GM21529 (cell line): ENCODE measurements around the gene TNFRSF14.
"Not testable (repeated sequence)": the region's sequence is repeated elsewhere in the genome, so short reads cannot be mapped to it uniquely, and the experiment has no call there.

Experiments
- ATAC-seq: cut with Tn5 transposase; IDR thresholded peaks from one replicate; pipeline ENCODE4 v1.9.1; 2021; ENCODE audit not compliant: unreplicated experiment

TNFRSF14 gene

DNA sequence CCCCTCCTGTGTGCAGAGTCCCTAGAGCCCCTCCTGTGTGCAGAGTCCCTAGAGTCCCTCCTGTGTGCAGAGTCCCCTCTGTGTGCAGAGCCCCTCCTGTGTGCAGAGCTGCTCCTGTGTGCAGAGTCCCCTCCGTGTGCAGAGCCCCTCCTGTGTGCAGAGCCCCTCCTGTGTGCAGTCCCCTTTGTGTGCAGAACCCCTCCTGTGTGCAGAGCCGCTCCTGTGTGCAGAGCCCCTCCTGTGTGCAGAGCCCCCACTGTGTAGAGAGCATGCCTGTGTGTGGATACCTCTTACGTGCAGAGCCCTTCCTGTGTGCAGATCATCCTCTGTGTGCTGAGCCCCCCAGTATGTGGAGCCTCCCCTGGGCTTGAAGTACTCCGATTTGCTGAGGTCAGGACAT lies 17.8 kb upstream of the TNFRSF14 start:
- no peak for ATAC-seq

DNA sequence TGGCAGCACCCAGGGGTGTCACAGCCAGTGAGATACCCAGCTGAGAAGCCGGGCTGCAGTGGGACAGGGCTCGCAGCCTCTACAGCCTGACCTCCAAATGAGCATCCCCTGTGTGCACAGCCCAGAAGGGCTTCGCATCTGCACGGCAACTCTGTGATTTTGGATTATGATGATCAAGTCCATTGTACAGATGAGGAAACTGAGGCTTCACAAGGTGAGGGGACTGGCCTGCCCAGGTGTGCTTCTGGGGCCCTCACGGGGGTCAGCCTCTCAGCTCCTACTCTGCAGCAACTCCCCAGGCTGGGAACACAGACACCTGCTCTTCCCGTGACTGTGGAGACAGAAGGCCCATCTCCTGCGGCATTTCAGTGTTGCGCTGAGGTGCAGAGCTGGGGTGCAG lies 17.3 kb upstream of the TNFRSF14 start:
- ATAC-seq, result no peak

DNA sequence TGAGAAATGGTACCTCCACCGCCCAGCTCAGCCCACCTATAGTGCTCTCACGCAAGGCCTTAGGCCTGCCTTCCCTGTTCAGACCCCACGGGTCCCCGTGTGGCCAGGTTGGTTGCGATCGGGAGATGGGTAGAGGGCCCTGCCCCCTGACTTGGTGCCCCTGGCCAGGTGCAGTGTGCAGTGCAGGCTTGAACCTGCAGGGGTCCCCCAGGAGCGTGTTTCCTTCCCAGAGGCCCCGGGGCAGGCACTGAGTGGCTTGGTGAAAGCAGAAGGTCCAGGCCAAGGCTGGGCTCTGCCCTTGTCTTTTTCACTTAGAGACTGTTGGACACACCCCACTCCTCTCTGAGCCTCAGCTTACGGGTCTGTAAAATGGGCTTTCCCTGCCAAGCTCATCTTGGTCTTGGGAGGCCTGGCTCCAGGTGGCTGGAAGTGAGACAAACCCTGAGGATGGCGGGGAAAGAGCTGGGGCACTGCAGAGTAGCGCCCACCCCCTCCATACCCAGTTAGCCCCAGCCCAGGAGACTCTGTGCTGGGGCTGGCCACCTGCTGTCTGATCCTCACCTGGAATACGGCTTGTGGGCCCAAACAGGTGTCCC lies 16.8 kb upstream of the TNFRSF14 start:
- no peak for ATAC-seq

DNA sequence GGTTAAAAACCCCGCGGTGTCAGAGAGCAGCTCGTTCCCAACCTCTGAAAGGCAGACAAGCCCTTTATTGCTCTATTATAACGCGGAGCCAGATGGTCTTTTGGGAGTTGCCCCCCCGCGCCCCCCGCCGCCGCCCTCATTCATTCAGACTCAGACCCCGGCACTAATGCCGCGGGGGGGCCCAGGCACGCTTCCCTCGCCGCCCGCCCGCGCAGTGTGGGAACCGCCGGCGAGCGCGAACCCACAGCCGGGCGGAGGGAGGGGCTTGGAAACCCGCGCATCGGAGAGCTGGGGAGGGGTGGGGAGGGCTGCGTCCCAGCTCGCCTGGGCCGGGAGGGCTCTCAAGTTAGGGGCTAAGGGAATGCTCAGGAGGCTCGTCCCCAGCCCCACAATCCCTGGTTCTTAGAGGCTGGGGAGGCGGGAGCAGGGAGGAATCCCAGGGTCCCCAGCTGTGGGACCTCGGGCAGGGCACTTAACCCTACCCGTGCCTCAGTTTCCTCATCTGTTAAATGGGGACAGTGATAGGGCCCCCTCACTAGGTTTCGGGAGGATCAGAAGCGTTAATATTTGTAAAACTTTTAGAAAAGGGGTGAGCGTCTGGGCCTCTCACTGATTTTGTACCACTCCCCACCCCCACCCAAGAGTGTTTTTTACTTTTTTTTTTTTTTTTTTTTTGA lies 15.2 kb upstream of the TNFRSF14 start:
- no peak for ATAC-seq

DNA sequence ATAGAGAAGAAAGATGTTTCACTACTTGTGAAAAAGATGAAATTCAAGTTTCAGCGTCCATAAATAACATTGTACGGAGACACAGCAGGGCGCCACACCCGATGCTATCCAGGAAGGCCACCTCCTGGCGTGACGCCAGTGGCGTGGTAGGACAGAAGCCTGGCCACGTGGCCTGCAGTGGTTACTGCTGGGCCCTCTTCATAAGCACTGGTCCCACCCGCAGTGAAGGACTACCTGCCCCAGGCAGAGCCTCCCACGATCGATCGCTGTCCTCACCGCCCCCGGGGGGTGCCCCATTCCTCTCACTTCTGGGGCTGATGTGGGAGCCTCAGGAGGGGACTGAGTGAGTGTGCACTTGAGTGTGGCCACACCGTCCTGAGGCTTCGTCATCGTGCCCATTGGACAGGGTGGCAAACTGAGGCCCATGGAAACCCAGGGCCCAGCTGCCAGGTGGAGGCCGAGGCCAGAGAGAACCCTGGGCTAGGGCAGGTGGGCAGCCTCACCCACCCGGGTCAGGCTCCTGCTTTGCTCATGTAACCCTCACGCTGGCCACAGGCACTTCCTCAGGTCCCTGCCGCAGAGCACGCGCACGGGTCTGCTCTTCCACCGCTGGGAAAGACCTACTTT lies 14.4 kb upstream of the TNFRSF14 start:
- ATAC-seq, result no peak

DNA sequence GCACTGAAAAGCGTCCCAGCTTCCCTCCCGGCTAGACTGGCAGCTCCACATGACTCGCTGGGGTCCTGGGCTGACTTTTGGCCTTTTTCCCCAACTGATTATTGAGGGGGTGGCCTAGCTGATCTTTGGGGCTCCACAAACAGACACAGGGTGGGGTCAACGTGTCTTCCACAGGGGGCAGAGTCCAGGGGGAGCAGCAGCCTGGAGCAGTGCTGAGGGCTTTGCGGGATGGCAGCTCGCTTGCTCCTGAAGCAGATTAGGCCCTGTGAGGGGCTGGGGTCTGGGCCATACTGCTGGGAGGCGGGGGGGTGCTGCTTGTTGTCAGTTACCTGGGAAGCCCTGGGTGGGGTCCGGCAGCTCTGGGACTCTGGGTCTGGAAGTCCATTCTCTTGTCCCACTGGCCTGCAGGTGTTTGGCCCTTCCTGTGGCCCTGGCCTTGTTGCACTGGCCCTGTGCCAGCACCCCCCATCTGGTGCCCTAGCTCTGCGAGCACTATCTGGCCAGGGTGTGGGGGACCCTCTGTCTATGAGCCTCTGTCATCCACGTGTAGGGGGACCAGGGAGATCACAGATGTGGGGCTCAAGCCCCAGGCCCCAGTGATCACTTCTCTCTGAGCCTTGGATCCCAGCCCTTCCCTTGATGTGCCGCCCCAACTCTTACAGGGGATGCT lies 13.8 kb upstream of the TNFRSF14 start:
- ATAC-seq, result no peak

DNA sequence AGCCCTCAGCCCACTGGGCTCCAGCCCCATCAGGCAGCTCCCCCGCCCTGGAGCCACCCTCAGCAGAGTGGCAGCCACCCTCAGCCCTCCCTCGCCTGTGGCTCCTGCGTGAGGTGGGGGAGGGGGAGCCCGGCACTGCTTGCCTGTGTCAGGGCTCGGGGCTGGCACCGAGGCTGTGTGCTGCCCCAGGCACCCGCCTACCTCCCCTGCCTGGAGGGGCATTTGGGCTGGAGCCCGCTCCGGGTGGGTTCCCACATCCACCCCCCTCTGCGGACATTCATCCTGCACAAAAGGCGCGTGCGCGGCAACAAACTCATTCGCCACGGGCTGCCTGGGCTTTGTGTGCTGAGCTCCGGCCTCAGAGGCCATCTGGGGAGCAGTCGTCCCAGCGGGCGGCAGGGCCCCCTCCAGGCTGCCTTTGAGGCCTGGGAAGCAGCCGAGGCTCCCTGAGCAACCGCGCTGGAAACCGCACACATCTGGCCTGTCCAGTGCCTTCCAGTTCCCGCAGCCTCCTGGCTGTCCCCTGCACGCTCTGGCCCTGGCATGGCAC lies 12.6 kb upstream of the TNFRSF14 start:
- ATAC-seq, result no peak

DNA sequence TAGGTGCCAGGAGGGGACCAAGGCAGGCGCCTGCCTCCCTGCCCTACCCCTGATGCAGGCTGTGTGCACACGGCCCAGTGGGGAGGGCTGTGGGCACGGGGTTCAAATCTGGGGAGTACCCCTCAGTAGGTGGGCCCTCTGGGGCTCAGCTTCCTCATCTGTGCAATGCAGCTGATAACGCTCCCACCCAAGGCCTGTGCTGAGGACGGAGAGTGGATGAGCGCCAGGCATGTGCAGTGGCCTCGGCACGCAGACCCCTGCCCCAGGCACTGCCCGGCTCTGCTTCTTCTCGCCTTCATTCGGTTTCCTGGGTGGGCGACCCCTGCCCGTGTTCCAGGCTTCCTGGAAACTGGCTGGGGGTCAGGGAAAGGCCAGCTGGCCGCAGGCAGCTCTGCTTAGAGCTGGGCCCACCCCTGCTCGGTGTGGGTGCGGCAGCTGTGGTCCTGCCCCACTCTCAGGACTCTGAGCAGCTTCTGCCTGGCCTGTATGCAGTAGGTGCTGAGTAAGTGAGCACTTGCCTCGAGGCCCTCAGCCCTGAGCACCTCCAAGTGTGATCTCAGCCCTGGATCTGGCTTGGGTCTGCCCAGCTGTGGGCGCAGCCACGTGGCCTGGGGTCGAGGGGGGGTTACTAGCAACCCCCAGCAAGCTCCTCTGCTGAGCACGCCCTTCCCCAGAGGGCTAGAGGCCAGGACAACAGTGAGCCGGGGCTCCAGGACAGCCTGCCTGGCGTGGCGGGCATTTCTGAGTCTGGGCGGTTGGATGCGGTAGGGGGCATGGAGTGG lies 11.9 kb upstream of the TNFRSF14 start:
- no peak for ATAC-seq

DNA sequence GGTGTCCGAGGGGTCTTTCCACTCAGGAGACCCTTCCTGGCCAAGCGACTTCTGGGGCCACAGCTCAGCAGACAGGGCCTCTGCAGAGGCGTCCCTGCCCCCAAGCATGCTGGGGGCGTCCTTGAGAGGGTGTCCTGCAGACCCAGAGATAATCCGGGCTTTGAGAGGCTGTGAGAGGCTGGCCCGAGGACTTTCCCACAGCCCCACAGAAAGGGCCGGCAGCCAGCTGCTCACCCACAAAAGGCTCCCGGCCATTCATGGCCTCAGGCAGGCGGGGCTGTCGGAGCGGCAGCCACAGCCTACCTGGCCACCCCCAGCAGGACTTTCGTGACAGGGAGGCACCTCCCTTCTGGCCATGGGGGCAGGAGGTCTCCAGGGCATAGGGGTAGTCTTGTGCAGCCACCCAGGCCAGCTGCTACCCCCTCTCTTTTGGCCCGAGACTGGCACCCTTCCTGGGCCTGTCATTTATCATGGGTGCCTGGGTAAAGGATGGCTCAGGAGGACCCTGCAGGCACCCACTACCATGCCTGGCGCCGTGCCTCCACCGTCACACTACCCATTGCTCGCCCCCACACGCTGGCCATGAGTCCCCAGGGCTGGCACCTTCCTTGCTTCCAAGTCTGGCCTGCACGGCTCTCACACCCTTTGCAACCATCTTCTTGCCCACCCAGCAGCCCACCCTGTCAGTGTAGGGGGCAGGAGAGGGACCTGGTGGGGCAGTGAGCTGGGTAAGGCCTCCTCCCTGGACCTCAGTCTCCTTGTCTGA lies 11.1 kb upstream of the TNFRSF14 start:
- ATAC-seq, result no peak

DNA sequence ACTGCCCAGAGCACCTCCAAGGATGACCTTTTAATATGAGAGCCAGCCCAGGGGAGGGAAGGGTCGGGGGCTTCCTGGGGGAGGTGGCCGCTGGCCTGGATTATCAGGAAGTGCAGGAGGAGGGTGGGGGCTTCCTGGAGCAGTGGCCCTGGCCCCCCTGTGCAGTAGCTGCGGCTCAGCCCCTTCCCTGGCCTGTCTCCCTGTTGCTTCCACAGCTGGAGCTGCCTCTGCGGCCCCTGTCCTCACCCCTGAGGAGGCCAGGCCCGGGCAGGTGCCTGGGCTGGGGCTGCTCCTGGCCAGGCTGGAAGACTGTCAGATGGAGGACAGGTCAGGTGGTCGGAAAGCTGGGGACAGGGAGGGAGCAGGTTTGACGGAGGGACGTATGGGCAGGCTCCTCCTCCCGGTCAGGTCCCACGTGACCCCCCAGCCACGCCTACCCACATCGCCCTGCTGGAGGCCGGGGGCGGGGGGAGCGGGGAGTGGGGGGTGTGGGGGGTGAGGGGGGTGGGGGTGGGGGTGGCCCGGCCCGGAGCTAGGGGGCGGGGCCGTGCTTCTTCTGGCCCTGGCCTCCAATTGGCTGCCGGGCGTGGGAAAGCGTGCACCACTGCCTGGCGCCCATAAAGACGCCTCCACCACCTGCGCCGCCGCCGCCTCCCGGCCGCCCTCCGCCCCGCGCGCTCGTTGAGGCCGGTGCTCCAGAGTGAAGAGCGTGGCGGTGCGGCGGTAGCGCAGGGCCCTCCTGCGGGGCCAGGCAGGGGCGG lies 10.2 kb upstream of the TNFRSF14 start:
- peak; percentile 30 for ATAC-seq

DNA sequence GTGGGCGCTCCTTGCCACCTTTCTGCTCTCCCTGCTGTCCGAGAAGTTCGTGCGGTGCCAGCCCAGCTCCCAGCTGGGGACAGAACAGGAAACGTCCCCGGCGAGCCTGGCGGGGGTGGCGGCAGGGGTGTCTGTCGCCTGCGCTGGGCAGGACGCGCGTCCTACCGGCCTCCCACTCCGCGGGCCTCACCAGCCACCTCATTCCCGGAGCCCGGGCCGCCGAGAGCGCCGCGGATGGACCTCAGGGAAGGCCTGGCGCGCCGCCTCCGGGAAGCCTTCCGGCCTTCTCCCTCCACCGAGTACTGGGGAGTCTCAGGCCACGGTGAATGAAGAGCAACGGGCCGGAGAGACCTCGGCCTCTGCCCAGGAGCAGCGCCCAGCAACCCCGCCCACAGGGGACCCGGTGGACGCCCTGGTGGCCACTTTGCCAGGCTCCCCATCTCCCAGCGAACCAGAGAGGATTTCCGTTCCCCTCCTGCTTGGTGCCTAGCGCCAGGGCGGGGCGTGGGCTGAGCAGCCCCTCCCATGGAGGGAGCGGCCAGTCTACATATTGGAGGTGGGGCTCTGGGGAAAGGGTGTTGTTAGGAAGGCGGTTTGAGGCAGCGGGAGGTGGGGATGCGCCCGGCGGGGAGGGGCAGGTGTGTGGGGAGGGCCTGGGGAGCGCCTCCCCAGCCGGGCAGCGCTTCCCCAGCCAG lies 9.5 kb upstream of the TNFRSF14 start:
- peak; percentile 37 for ATAC-seq

DNA sequence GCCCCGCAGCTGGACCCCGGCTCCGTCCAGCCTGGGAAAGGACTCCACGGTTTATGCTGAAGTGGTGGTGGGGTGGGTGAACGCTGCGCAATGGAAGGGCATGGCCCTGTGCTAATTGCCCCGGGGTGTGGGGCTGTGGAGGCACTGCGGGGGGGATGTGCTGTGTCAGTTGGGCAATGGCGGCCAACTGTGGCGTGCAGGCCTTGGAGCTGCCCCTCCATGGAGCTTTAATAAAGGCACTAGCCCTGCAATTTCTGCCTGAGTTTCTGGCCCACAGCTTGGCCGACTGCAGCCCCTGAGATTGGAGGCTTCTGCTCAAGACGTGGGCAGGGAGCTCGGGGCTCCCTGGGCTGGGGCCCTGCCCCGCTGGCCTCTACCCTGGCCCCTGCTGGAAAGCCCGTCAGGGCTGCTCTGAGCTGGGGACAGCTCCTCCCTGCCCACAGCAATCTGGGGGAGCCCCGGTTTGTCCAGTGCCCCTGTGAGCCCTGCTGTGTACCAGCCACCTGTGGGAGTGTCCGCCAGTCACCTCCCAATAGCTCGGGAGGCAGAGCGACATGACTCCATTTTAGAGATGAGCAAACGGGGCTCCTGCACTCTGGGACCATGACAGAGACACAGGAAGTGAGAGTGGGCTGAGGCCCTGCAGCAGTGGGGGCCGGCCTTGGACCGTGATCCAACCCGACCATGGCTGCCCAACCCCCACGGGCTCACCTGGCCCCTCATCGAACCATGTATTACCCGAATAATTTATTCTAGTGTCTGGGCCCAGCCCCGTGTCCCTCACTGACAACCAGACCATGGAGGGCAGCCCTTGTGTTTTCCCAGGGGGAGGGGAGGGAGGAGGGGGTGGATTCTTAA lies 8.7 kb upstream of the TNFRSF14 start:
- no peak for ATAC-seq

DNA sequence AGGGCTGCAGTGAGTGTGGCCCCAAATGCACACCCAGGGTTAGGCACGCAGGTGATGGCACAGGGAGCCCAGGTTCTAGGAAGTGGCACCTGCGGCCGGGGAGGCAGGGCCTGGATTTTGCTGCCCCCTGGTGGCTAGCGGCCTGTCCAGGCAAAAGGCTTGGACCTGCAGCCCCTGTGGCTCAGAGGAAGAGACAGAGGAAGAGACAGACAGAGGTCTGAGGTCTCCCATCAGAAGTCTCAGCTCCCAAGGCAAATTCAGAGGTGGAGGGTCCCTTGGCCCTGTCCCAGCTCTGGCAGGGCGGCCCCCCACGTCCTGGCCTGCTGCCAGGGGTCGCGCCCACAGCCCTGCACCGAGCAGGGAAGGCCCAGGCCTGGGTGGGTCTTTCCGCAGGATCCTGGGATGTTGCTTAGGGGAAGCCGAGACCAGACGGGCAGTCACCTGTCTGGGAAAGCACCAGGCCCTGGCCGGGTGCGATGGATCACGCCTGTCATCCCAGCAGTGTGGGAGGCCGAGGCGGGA lies 8.0 kb upstream of the TNFRSF14 start:
- peak; percentile 19 for ATAC-seq

DNA sequence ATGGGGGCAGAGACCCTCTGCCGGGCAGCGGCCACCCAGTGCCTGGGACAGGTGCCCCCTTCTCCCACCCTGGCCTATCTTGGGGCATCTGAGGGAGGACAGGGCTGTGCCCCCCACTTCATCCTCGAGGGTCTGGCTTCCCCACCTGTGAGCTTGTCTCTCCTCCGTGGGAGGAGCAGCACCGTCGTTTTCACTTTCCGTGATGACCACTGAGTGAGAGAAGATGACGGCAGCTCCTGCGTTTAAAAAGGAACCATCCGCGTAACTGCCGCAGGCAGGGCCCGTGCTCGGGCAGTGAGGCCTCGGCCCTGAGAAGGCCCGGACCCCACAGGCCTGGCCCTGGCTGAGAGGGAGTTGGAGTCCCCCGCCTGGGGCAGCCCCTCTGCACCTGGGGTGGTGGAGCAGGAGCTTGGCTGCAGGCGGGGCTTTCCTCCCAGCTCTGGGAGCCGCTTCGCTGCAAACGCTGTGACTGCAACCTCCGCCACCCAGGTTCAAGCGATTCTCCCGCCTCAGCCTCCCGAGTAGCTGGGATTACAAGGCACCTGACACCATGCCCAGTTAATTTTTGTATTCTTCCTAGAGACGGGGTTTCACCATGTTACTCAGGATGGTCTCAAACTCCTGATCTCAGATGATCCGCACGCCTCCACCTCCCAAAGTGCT lies 6.7 kb upstream of the TNFRSF14 start:
- not testable (repeated sequence) for ATAC-seq

DNA sequence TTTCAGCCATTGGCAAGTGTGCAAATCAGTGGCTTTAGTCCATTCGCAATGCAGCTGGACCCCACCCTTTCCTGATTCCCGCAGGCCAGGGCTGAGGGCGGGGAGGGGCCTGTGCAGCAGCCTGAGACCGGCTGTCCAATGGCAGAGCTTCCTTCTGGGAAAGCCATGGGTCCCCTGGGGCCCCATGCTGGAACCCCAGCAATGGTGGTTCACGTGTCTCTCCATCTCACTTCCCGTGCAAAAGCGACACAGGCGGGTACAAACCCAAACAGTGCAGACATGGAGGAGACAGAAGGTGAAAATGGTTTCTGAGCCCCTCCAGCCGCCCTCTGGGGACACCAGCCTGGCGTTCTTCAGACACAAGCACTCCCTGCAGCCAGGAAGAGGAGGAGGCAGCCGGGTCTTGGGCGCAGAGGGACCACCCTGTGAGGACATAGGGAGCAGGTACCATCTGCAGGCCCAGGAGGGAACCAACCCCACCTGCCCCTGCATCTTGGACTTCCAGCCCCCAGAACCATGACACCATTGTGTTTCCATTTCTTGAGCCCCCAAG lies 5.8 kb upstream of the TNFRSF14 start:
- not testable (repeated sequence) for ATAC-seq

DNA sequence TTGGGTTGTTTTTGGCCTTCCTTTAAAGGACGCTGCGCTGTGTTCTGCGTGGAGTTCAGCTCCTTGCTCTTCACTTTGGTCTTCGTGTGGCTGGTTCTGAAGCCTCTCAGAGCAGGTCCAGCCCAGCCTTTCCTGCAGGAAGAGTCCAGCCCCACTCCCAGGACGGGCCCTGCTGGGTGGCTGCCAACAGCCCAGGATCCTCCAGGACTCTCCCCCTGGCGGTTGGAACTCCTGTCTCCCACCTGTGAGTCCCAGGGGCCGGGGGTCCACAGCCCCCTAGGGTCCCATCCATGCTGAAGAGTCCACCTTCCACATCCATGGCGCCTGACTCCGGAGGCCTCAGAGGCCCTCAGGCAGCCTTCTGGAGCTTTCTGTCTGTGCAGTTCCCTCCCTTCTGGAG lies 4.6 kb upstream of the TNFRSF14 start:
- ATAC-seq, result not testable (repeated sequence)

DNA sequence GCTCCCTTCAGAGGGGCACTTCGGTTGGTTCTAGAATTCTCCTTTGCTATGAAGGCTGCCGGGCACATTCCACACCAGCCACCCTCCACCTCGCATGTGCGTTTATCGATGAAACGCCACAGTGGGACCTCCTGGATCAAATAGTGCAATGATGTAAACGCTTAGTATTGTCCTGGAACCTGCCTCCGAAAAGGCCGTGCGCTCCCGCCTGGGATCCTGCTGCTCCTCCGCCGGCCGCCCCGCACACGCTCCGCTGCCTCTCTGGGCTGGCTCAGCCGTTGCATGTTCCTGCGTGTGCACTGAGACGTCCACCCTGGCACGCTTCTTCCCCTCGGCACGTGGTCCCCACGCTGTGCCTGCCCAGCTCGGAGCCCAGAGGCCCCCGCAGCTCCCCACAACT lies 4.0 kb upstream of the TNFRSF14 start:
- no peak for ATAC-seq
